ENCODE measurements around the gene CDC42BPA.

The CDC42BPA gene

GRCh38 chr1:227265891-227266290 is 52.4 kb downstream of the CDC42BPA start:
- Mint-ChIP-seq H3K36me3 (ENCODE audit: low read depth) (no peaks in the 10 kb centered on the region), H3K27ac (no peak overlapping the region), H3K4me1 (peaks cover 20% of the 10 kb centered on the region), H3K9me3 (no peaks in the 10 kb centered on the region), H3K4me3 (no peak overlapping the region), H3K27me3 (ENCODE audit: low read depth) (no peaks in the 10 kb centered on the region)
- TF ChIP-seq CTCF (IDR thresholded peaks at IDR 0.05; ENCODE audit: unreplicated experiment in 3 of 3) = no peak

- Mint-ChIP-seq H3K4me3 (no peak overlapping the region), H3K4me1 (peaks cover 20% of the 10 kb centered on the region), H3K27me3 (ENCODE audit: low read depth) (no peaks in the 10 kb centered on the region), H3K36me3 (ENCODE audit: low read depth) (no peaks in the 10 kb centered on the region), H3K9me3 (no peaks in the 10 kb centered on the region), H3K27ac (no peak overlapping the region)
- TF ChIP-seq CTCF (IDR thresholded peaks at IDR 0.05; ENCODE audit: unreplicated experiment in 3 of 3) = no peak
Observed at GRCh38 chr1:227263869-227264268, 54.4 kb downstream of the CDC42BPA start.

- H3K4me1 Mint-ChIP-seq = peaks cover 17% of the 10 kb centered on the region
- no peaks in the 10 kb centered on the region for H3K36me3 Mint-ChIP-seq (ENCODE audit: low read depth)
- no peaks in the 10 kb centered on the region for H3K27me3 Mint-ChIP-seq (ENCODE audit: low read depth)
- no peaks in the 10 kb centered on the region for H3K9me3 Mint-ChIP-seq
- H3K27ac Mint-ChIP-seq = no peak overlapping the region
- TF ChIP-seq CTCF (IDR thresholded peaks at IDR 0.05; ENCODE audit: unreplicated experiment in 3 of 3) = no peak
- no peak overlapping the region for H3K4me3 Mint-ChIP-seq
Observed at GRCh38 chr1:227261501-227261900, 56.8 kb downstream of the CDC42BPA start.

- Mint-ChIP-seq H3K9me3 (no peaks in the 10 kb centered on the region), H3K4me1 (peaks cover 11% of the 10 kb centered on the region), H3K4me3 (no peak overlapping the region), H3K36me3 (ENCODE audit: low read depth) (no peaks in the 10 kb centered on the region), H3K27ac (no peak overlapping the region), H3K27me3 (ENCODE audit: low read depth) (no peaks in the 10 kb centered on the region)
- TF ChIP-seq CTCF (IDR thresholded peaks at IDR 0.05; ENCODE audit: unreplicated experiment in 3 of 3) = no peak
Observed at GRCh38 chr1:227260433-227260832, 57.9 kb downstream of the CDC42BPA start.

GRCh38 chr1:227257964-227258363 is 60.3 kb downstream of the CDC42BPA start:
- peaks cover 2% of the 10 kb centered on the region for H3K36me3 Mint-ChIP-seq (ENCODE audit: low read depth)
- H3K9me3 Mint-ChIP-seq = no peaks in the 10 kb centered on the region
- no peak overlapping the region for H3K27ac Mint-ChIP-seq
- peaks cover 6% of the 10 kb centered on the region for H3K4me1 Mint-ChIP-seq
- H3K4me3 Mint-ChIP-seq = no peak overlapping the region
- no peak for TF ChIP-seq CTCF (IDR thresholded peaks at IDR 0.05; ENCODE audit: unreplicated experiment in 3 of 3)
- no peaks in the 10 kb centered on the region for H3K27me3 Mint-ChIP-seq (ENCODE audit: low read depth)

GRCh38 chr1:227255086-227255732 is 63.1 kb downstream of the CDC42BPA start:
- TF ChIP-seq CTCF (IDR thresholded peaks at IDR 0.05; ENCODE audit: unreplicated experiment in 3 of 3) = no peak
- Mint-ChIP-seq H3K27me3 (ENCODE audit: low read depth) (no peaks in the 10 kb centered on the region), H3K9me3 (no peaks in the 10 kb centered on the region), H3K4me1 (no peaks in the 10 kb centered on the region), H3K4me3 (no peak overlapping the region), H3K36me3 (ENCODE audit: low read depth) (peaks cover 8% of the 10 kb centered on the region), H3K27ac (no peak overlapping the region)
